Measurements from ENCODE around the gene NLRC3.

DNA sequence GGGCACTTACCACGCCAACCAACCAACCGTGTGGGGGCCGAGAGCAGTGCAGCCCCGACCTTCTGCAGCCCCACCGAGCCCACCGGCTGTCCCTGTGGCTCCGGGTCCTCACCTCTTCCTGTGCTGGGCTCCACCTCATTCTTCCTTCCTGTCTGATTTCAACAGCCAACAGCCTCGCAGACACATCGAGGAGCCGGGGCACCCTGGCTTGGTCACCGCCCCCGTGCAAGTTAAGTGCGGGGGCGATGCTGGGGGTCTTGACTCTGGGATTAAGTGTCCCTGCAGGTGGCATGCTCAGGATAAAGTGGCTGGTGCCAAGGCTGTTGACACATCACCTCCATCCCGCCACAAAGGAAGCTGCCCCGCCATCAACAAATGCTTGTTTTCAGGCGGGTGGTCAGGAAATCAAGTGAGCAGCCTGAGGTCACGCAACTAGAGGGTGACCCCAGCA lies at the start of gene NLRC3:
- TF ChIP-seq, protein P1, sequence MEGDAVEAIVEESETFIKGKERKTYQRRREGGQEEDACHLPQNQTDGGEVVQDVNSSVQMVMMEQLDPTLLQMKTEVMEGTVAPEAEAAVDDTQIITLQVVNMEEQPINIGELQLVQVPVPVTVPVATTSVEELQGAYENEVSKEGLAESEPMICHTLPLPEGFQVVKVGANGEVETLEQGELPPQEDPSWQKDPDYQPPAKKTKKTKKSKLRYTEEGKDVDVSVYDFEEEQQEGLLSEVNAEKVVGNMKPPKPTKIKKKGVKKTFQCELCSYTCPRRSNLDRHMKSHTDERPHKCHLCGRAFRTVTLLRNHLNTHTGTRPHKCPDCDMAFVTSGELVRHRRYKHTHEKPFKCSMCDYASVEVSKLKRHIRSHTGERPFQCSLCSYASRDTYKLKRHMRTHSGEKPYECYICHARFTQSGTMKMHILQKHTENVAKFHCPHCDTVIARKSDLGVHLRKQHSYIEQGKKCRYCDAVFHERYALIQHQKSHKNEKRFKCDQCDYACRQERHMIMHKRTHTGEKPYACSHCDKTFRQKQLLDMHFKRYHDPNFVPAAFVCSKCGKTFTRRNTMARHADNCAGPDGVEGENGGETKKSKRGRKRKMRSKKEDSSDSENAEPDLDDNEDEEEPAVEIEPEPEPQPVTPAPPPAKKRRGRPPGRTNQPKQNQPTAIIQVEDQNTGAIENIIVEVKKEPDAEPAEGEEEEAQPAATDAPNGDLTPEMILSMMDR (IDR thresholded peaks at IDR 0.05): no peak
- TF ChIP-seq NR3C1 (CRISPR knock-in tag; conservative IDR thresholded peaks at IDR 0.05; ENCODE audit: low read depth): no peak
